MM.1S (cell line): ENCODE data around the gene ANKRD27.
"Not testable (repeated sequence)": the region's sequence is repeated elsewhere in the genome, so short reads cannot be mapped to it uniquely, and the experiment has no call there.

Experiments
- DNase-seq: peaks from one replicate; pipeline ENCODE4 v3.0.0-alpha.2; 2015
- H2AFZ ChIP-seq: fragments of 300-600 bp; sonication (generic); 2 replicates; pipeline ENCODE4 v1.6.0; 2016; ENCODE audit warnings: antibody characterized with exemption, low read length
- H3F3A ChIP-seq: fragments of 300-600 bp; sonication (generic); 2 replicates; pipeline ENCODE4 v1.6.1; 2016; ENCODE audit warnings: mild to moderate bottlenecking, antibody characterized with exemption, low read length, moderate library complexity, mixed read lengths; ENCODE audit not compliant: insufficient read depth
- H3K27ac ChIP-seq: fragments of 300-600 bp; sonication (generic); 2 replicates; pipeline ENCODE4 v1.5.1; 2016; ENCODE audit warnings: mild to moderate bottlenecking, low read length
- H3K27me3 ChIP-seq: fragments of 300-600 bp; sonication (generic); replicated peaks from 2 replicates; pipeline ENCODE4 v1.6.0; 2016; ENCODE audit warnings: low read length; ENCODE audit not compliant: insufficient read depth
- H3K36me3 ChIP-seq: fragments of 300-600 bp; sonication (generic); replicated peaks from 2 replicates; pipeline ENCODE4 v1.6.1; 2016; ENCODE audit warnings: mild to moderate bottlenecking, low read length, mixed read lengths; ENCODE audit not compliant: insufficient read depth
- H3K4me1 ChIP-seq: fragments of 300-600 bp; sonication (generic); 2 replicates; pipeline ENCODE4 v1.6.1; 2016; ENCODE audit warnings: low read length, mixed read lengths
- H3K4me2 ChIP-seq: fragments of 300-600 bp; sonication (generic); 2 replicates; pipeline ENCODE4 v1.6.0; 2016; ENCODE audit warnings: low read depth, low read length
- H3K4me3 ChIP-seq: fragments of 300-600 bp; sonication (generic); 2 replicates; pipeline ENCODE4 v1.5.1; 2016; ENCODE audit warnings: low read length, mixed read lengths
- H3K79me2 ChIP-seq: fragments of 300-600 bp; sonication (generic); 2 replicates; pipeline ENCODE4 v1.6.1; 2016; ENCODE audit warnings: mixed run types, low read length, mixed read lengths
- H3K9ac ChIP-seq: fragments of 300-600 bp; sonication (generic); 2 replicates; pipeline ENCODE4 v1.6.1; 2016; ENCODE audit warnings: low read length, mixed read lengths
- H3K9me2 ChIP-seq: fragments of 300-600 bp; sonication (generic); replicated peaks from 2 replicates; pipeline ENCODE4 v1.6.1; 2016; ENCODE audit warnings: mild to moderate bottlenecking, low read length, mixed read lengths; ENCODE audit not compliant: insufficient read depth
- H3K9me3 ChIP-seq: fragments of 300-600 bp; sonication (generic); replicated peaks from 2 replicates; pipeline ENCODE4 v1.6.1; 2016; ENCODE audit warnings: mild to moderate bottlenecking, low read length, mixed read lengths; ENCODE audit not compliant: insufficient read depth
- H4K20me1 ChIP-seq: fragments of 300-600 bp; sonication (generic); 2 replicates; pipeline ENCODE4 v1.6.1; 2016; ENCODE audit warnings: mild to moderate bottlenecking, low read length, moderate library complexity, mixed read lengths; ENCODE audit not compliant: insufficient read depth
- EZH2 ChIP-seq: fragments of 300-600 bp; sonication (generic); optimal IDR thresholded peaks from 2 replicates; pipeline ENCODE3; 2017; ENCODE audit warnings: low read depth, mild to moderate bottlenecking, antibody characterized with exemption, low read length, mixed read lengths
- EZH2phosphoT487 ChIP-seq: fragments of 300-600 bp; sonication (generic); IDR thresholded peaks from 2 replicates; pipeline ENCODE4 v1.6.1; 2018; ENCODE audit warnings: antibody characterized with exemption, low read length
- TF ChIP-seq, protein P1 (sequence below): fragments of 300-600 bp; sonication (generic); IDR thresholded peaks from 2 replicates; pipeline ENCODE4 v1.5.1; 2016; ENCODE audit warnings: antibody characterized with exemption, low read length, mixed read lengths

The ANKRD27 gene

DNA sequence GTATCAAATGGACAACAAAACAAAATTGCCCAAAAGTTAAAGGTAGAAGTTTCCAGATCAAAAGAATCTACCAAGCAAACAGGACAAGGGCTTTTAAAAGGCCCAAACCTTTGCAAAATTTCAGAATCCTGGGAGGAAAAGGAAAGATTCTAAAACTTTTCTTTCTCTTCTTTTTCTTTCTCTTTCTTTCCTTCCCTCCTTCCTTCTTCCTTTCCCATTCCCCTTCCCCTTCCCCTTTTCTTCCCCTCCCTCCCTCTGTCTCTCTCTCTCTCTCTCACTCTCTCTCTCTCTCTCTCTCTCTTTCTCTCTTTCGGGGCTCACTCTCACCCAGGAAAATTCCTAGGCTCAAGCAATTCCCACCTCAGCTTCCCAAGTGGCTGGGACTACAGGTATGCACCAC, 98.2 kb downstream of the ANKRD27 start:
- no peak overlapping the region for H3K27ac ChIP-seq
- H3K9me2 ChIP-seq = no peaks in the 10 kb centered on the region
- H3K4me2 ChIP-seq = no peak overlapping the region
- H3K4me3 ChIP-seq = no peak overlapping the region
- H3K9me3 ChIP-seq = no peaks in the 10 kb centered on the region
- no peaks in the 10 kb centered on the region for H3K4me1 ChIP-seq
- no peak for DNase-seq
- TF ChIP-seq EZH2 (no peak), EZH2phosphoT487 (no peak)
- TF ChIP-seq, protein P1, sequence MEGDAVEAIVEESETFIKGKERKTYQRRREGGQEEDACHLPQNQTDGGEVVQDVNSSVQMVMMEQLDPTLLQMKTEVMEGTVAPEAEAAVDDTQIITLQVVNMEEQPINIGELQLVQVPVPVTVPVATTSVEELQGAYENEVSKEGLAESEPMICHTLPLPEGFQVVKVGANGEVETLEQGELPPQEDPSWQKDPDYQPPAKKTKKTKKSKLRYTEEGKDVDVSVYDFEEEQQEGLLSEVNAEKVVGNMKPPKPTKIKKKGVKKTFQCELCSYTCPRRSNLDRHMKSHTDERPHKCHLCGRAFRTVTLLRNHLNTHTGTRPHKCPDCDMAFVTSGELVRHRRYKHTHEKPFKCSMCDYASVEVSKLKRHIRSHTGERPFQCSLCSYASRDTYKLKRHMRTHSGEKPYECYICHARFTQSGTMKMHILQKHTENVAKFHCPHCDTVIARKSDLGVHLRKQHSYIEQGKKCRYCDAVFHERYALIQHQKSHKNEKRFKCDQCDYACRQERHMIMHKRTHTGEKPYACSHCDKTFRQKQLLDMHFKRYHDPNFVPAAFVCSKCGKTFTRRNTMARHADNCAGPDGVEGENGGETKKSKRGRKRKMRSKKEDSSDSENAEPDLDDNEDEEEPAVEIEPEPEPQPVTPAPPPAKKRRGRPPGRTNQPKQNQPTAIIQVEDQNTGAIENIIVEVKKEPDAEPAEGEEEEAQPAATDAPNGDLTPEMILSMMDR = no peak
- peaks cover 5% of the 10 kb centered on the region for H3K79me2 ChIP-seq
- H3K36me3 ChIP-seq = no peaks in the 10 kb centered on the region
- no peaks in the 10 kb centered on the region for H4K20me1 ChIP-seq
- no peak overlapping the region for H3K9ac ChIP-seq
- no peak overlapping the region for H2AFZ ChIP-seq
- H3F3A ChIP-seq = no peaks in the 10 kb centered on the region
- H3K27me3 ChIP-seq = peaks cover 18% of the 10 kb centered on the region

DNA sequence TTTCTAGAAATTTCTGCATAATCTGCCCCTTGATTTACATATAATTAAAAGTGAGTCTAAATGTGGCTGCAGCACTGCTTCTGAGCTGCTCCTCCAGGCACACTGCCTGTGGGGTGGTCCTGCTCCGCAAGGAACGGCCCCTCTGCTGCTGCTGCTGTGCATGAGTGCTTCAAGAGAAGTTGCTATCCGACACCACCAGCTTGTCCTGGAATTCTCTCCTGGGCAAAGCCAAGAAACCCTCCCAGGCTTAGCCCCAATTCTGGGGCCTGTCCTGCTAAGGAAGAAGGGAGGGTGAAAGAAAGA, 101.5 kb downstream of the ANKRD27 start:
- Histone ChIP-seq H3K36me3 (no peaks in the 10 kb centered on the region), H3K27me3 (peaks cover 18% of the 10 kb centered on the region), H3K27ac (no peak overlapping the region), H3K9me3 (no peaks in the 10 kb centered on the region), H3K9me2 (no peaks in the 10 kb centered on the region), H3F3A (no peaks in the 10 kb centered on the region), H2AFZ (no peak overlapping the region), H3K9ac (no peak overlapping the region), H3K4me1 (no peaks in the 10 kb centered on the region), H3K79me2 (no peaks in the 10 kb centered on the region), H3K4me3 (no peak overlapping the region), H3K4me2 (no peak overlapping the region), H4K20me1 (no peaks in the 10 kb centered on the region)
- no peak for TF ChIP-seq EZH2
- TF ChIP-seq, protein P1 = no peak
- no peak for TF ChIP-seq EZH2phosphoT487
- no peak for DNase-seq

DNA sequence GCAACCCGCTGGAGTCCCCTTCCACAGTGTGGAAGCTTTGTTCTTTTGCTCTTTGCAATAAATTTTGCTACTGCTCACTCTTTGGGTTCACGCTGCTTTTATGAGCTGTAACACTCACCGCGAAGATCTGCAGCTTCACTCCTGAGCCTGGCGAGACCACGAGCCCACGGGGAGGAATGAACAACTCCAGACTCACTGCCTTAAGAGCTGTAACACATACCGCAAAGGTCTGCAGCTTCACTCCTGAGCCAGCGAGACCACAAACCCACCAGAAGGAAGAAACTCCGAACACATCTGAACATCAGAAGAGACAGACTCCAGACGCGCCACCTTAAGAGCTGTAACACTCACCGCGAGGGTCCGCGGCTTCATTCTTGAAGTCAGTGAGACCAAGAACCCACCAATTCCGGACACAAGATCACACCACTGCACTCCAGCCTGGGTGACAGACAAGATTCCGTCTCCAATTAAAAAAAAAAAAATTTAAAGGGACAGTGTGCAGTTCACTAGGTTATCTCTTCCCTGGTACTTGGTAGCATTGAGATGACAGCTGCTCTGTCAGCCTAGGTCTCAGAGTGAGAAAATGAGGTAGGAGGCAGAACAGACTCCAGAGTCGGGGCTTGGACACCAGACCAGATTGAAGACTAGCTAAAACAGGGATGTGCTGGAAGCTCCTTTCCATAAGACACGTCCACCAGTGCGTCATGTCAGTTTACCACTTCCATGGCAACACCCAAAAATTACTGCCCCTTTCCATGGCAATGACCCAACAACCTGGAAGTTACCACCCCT, 102.1 kb downstream of the ANKRD27 start:
- H3K4me3 ChIP-seq, H3K9me2 ChIP-seq, H4K20me1 ChIP-seq, H2AFZ ChIP-seq, H3K9ac ChIP-seq, H3K36me3 ChIP-seq, DNase-seq, H3K9me3 ChIP-seq, H3K4me2 ChIP-seq, H3F3A ChIP-seq, H3K4me1 ChIP-seq, H3K27ac ChIP-seq, H3K79me2 ChIP-seq: not testable (repeated sequence)
- H3K27me3 ChIP-seq = peaks cover 18% of the 10 kb centered on the region

DNA sequence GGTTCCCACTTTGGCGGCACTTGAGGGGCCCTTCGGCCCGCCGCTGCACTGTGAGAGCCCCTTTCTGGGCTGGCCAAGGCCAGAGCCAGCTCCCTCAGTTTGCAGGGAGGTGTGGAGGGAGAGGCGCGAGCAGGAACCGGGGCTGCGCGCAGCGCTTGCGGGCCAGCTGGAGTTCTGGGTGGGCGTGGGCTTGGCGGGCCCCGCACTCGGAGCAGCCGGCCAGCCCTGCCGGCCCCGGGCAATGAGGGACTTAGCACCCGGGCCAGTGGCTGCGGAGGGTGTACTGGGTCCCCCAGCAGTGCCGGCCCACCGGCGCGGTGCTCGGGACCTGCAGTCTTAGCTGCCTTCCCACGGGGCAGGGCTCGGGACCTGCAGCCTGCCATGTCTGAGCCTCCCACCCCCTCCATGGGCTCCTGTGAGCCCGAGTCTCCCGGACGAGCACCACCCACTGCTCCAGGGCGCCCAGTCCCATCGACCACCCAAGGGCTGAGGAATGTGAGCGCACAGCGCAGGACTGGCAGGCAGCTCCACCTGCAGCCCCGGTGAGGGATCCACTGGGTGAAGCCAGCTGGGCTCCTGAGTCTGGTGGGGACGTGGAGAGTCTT, 103.4 kb downstream of the ANKRD27 start:
- H3K4me3 ChIP-seq, H3K9me3 ChIP-seq, H3K79me2 ChIP-seq, H3K9ac ChIP-seq, H3K4me1 ChIP-seq, DNase-seq, H4K20me1 ChIP-seq, H3K27ac ChIP-seq, H3K9me2 ChIP-seq, H2AFZ ChIP-seq, H3F3A ChIP-seq, H3K36me3 ChIP-seq, H3K4me2 ChIP-seq: not testable (repeated sequence)
- peaks cover 16% of the 10 kb centered on the region for H3K27me3 ChIP-seq
